IMR-90 (cell line): ENCODE data around the gene RHBDL1. TPM values are rescaled to one million over a fixed set of nuclear protein-coding genes. Genes with fewer than 3 reads are reported as not detected.

Experiments used
- ATAC-seq: fragments of 200-7000 bp; cut with Tn5 transposase; 2 replicates; pipeline ENCODE4 v1.9.1; 2020; ENCODE audit warnings: low read depth, mild to moderate bottlenecking, moderate library complexity
- BruUV-seq: library from RNA; stranded (reverse); fragments of 400-500 nt; replicated peaks from 2 replicates; lab custom pipeline; 2021; lab: Mats Ljungman, UMichigan
- CTCF ChIA-PET: fragments of 300-600 bp; formaldehyde crosslinking; extraction: SDS; loops from one replicate; lab custom pipeline; 2021; ENCODE audit warnings: antibody characterized with exemption; lab: Yijun Ruan, JAX
- POLR2A ChIA-PET: fragments of 300-600 bp; sonication (Branson Sonifier 250); formaldehyde crosslinking; loops from one replicate; lab custom pipeline; 2022; ENCODE audit warnings: antibody characterized with exemption; ENCODE audit not compliant: unreplicated experiment; lab: Charles Lee
- DNase-seq: peaks from one replicate; pipeline ENCODE4 v3.0.0; 2013
- H2AFZ ChIP-seq: replicated peaks from 2 replicates; pipeline ENCODE3; 2013; ENCODE audit warnings: low read length, mild to moderate bottlenecking; ENCODE audit not compliant: poor library complexity
- H2AK5ac ChIP-seq: 2 replicates; pipeline ENCODE4 v1.6.1; 2013; ENCODE audit warnings: low read depth, low read length, inconsistent platforms
- H2AK9ac ChIP-seq: replicated peaks from 2 replicates; pipeline ENCODE3; 2013; ENCODE audit warnings: mild to moderate bottlenecking, low read depth, low read length, moderate library complexity; ENCODE audit not compliant: poor library complexity
- H2BK120ac ChIP-seq: 2 replicates; pipeline ENCODE4 v1.6.1; 2013; ENCODE audit warnings: low read depth, low read length, inconsistent platforms
- H2BK15ac ChIP-seq: 3 replicates; pipeline ENCODE4 v1.6.1; 2013; ENCODE audit warnings: low read depth, low read length, inconsistent platforms
- H2BK20ac ChIP-seq: 2 replicates; pipeline ENCODE4 v1.6.1; 2013; ENCODE audit warnings: low read depth, mild to moderate bottlenecking, inconsistent platforms, low read length, moderate library complexity
- H2BK5ac ChIP-seq: 2 replicates; pipeline ENCODE4 v1.6.1; 2013; ENCODE audit warnings: mild to moderate bottlenecking, low read depth, low read length, inconsistent platforms; ENCODE audit not compliant: poor library complexity, severe bottlenecking
- H3K14ac ChIP-seq: replicated peaks from 2 replicates; pipeline ENCODE4 v1.6.1; 2013; ENCODE audit warnings: low read depth, low read length, inconsistent platforms
- H3K18ac ChIP-seq: 2 replicates; pipeline ENCODE4 v1.6.1; 2013; ENCODE audit warnings: low read depth, low read length, control low read depth
- H3K23ac ChIP-seq: 2 replicates; pipeline ENCODE4 v1.6.1; 2013; ENCODE audit warnings: low read depth, low read length, inconsistent platforms
- H3K27ac ChIP-seq: 2 replicates; pipeline ENCODE4 v1.5.1; 2013; ENCODE audit warnings: mild to moderate bottlenecking, control low read depth, low read length; ENCODE audit not compliant: insufficient read depth
- H3K27me3 ChIP-seq: 2 replicates; pipeline ENCODE4 v1.6.1; 2013; ENCODE audit warnings: low read length; ENCODE audit not compliant: control insufficient read depth, insufficient read depth
- H3K36me3 ChIP-seq: 2 replicates; pipeline ENCODE4 v1.6.1; 2013; ENCODE audit warnings: low read length, mixed read lengths; ENCODE audit not compliant: control insufficient read depth, insufficient read depth
- H3K4ac ChIP-seq: 2 replicates; pipeline ENCODE4 v1.6.1; 2013; ENCODE audit warnings: low read depth, low read length, inconsistent platforms
- H3K4me1 ChIP-seq: 2 replicates; pipeline ENCODE4 v1.6.1; 2013; ENCODE audit warnings: low read length, mixed read lengths; ENCODE audit not compliant: control insufficient read depth, insufficient read depth
- H3K4me2 ChIP-seq: 2 replicates; pipeline ENCODE4 v1.6.1; 2013; ENCODE audit warnings: low read depth, mild to moderate bottlenecking, control low read depth, low read length, moderate library complexity
- H3K4me3 ChIP-seq: 2 replicates; pipeline ENCODE4 v1.5.1; 2013; ENCODE audit warnings: low read depth, mild to moderate bottlenecking, control low read depth, low read length, moderate library complexity; ENCODE audit not compliant: insufficient read depth
- H3K56ac ChIP-seq: 2 replicates; pipeline ENCODE4 v1.6.1; 2013; ENCODE audit warnings: low read length, inconsistent platforms; ENCODE audit not compliant: insufficient read depth; ENCODE audit errors: extremely low read depth
- H3K79me1 ChIP-seq, 2 experiments: 2 replicates each; pipeline ENCODE4 v1.6.1; 2013; ENCODE audit warnings: low read length in 2 of 2, inconsistent platforms in 1 of 2, low read depth in 1 of 2
- H3K9ac ChIP-seq: 2 replicates; pipeline ENCODE4 v1.6.1; 2013; ENCODE audit warnings: low read depth, low read length, control low read depth
- H3K9me1 ChIP-seq: 2 replicates; pipeline ENCODE4 v1.6.1; 2013; ENCODE audit warnings: low read length, inconsistent platforms; ENCODE audit not compliant: insufficient read depth
- H3K9me3 ChIP-seq: 2 replicates; pipeline ENCODE4 v1.6.1; 2013; ENCODE audit warnings: low read length; ENCODE audit not compliant: control insufficient read depth, insufficient read depth
- H4K20me1 ChIP-seq: 2 replicates; pipeline ENCODE4 v1.6.1; 2013; ENCODE audit warnings: low read length, inconsistent platforms; ENCODE audit not compliant: insufficient read depth
- H4K5ac ChIP-seq: 2 replicates; pipeline ENCODE4 v1.6.1; 2013; ENCODE audit warnings: mild to moderate bottlenecking, low read depth, low read length, control low read depth
- H4K8ac ChIP-seq, 2 experiments: 2 replicates each; pipeline ENCODE4 v1.6.1; 2013; ENCODE audit warnings: low read depth in 2 of 2, low read length in 2 of 2, control low read depth in 1 of 2, inconsistent platforms in 1 of 2
- H4K91ac ChIP-seq: 2 replicates; pipeline ENCODE4 v1.6.1; 2013; ENCODE audit warnings: low read depth, low read length, inconsistent platforms; ENCODE audit not compliant: insufficient read depth
- CHD1 ChIP-seq: IDR thresholded peaks from 2 replicates; pipeline ENCODE4 v1.6.1; 2012; ENCODE audit warnings: low read depth, low read length, improper control_type of control experiment
- NFE2L2 ChIP-seq: fragments of 150-350 bp; IDR thresholded peaks from 2 replicates; pipeline ENCODE4 v1.6.1; 2016; ENCODE audit warnings: low read depth, mild to moderate bottlenecking, low read length
- POLR2A ChIP-seq: IDR thresholded peaks from 2 replicates; pipeline ENCODE4 v1.6.1; 2012; ENCODE audit warnings: mild to moderate bottlenecking, low read depth, low read length
- RAD21 ChIP-seq: IDR thresholded peaks from 2 replicates; pipeline ENCODE4 v1.6.1; 2012; ENCODE audit warnings: low read length, improper control_type of control experiment
- SMC3 ChIP-seq: fragments of 150-350 bp; IDR thresholded peaks from 2 replicates; pipeline ENCODE4 v1.6.1; 2016; ENCODE audit warnings: low read depth, mild to moderate bottlenecking, antibody characterized with exemption, low read length, moderate library complexity
- WGBS, 2 experiments: methylation state at CpG; one replicate each; pipeline versions ENCODE4 v1.1.5 to v1.1.7; 2013; ENCODE audit warnings: missing lambda C conversion rate in 2 of 2; ENCODE audit not compliant: insufficient read length in 1 of 2; ENCODE audit errors: extremely low coverage in 2 of 2; 5-methylcytosine and 5-hydroxymethylcytosine counted together
- dilution Hi-C: fragments of 300-500 bp; cut with HindIII; formaldehyde crosslinking; loops from one replicate; pipeline ENCODE4 v1.14.3; 2018; ENCODE audit warnings: low sequenced_read_pairs; ENCODE audit not compliant: unreplicated experiment
- in situ Hi-C: fragments of 300-500 bp; cut with MboI; formaldehyde crosslinking; loops from 3 replicates; pipeline ENCODE4 v1.14.3; 2019; ENCODE audit warnings: low sequenced_read_pairs, inconsistent platforms, mixed read lengths
- intact Hi-C: fragments of 100-400 bp; cut with micrococcal nuclease; formaldehyde crosslinking; loops from 2 replicates; pipeline ENCODE4 v1.10.0; 2022
- polyA plus RNA-seq, 3 experiments: library from polyadenylated mRNA; depleted of rRNA; stranded (reverse); fragments of >200 nt; gene quantifications; 2 replicates each; pipeline ENCODE4 v1.2.3, GENCODE V29; 2012; ENCODE audit warnings: low replicate concordance in 1 of 3
- total RNA-seq: library from RNA; depleted of rRNA; stranded (reverse); fragments of >200 nt; gene quantifications from 2 replicates; pipeline ENCODE4 v1.2.3, GENCODE V29; 2012

Gene RHBDL1
- total and polyA plus RNA-seq, 2 of the 4 experiments (the other 2 are of a cell fraction) = 0.72 to 4.1 TPM

DNA sequence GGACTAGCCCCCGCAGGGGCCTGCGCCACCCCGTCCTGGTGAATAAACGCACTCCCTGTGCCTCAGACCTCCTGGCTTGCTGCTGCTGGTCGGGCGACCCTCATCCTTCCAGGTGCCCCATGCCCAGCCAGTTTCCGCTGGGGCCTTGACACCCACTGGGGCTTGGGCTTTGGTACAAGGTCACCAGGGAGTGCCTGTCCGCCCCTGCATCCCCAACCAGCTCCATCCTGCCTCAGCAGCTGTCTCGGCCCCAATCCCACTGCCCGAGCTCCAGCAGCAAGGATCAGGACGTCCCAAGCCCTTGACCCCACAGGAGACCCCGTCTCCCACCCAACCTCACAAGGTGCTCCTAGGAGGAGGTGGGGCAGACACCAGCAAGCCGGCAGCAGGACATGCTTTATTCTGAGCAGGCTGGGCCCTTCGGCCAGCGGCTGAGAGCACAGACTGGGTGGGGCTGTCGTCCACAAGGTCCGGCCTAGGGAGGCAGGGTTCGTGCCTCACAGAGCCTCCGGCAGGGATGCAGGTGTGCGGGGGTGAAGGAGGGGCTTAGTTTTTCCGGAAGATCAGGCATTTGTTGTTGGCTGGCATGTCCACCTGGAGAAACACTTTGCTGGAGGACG, 41.3 kb upstream of the RHBDL1 start:
- Histone ChIP-seq H3K23ac (no peak overlapping the region), H3K56ac (no peak overlapping the region), H2AK9ac (peak overlapping the region; percentile 50), H3K9ac (no peak overlapping the region), H2BK5ac (no peak overlapping the region), H3K18ac (no peak overlapping the region), H3K27ac (no peak overlapping the region), H3K14ac (no peak overlapping the region), H3K4ac (no peak overlapping the region), H2AK5ac (no peak overlapping the region), H4K8ac (no peak overlapping the region), H3K4me2 (no peak overlapping the region), H3K36me3 (peaks cover 12% of the 10 kb centered on the region; the same call in 1 of the 2 replicates), H3K9me3 (no peaks in the 10 kb centered on the region), H3K79me1 (peaks cover 0 to 17% of the 10 kb centered on the region in 2 experiments; a peak in 2 of 4 replicates), H3K4me3 (no peak overlapping the region), H3K27me3 (no peaks in the 10 kb centered on the region), H2BK120ac (no peak overlapping the region), H2BK15ac (no peak overlapping the region), H3K4me1 (peaks cover 25% of the 10 kb centered on the region), H4K5ac (no peak overlapping the region), H3K9me1 (peaks cover 8% of the 10 kb centered on the region; the same call in 1 of the 2 replicates), H4K91ac (no peak overlapping the region), H2BK20ac (no peak overlapping the region), H2AFZ (peak overlapping the region; percentile 5), H4K20me1 (peaks cover 4% of the 10 kb centered on the region)
- in situ Hi-C loops (no loop called here), dilution Hi-C loops (no loop called here), intact Hi-C loops (no loop called here)
- ATAC-seq (no peak), DNase-seq (no peak)
- POLR2A ChIA-PET = no interaction called here
- TF ChIP-seq CHD1 (no peak), RAD21 (no peak), POLR2A (no peak), NFE2L2 (no peak), SMC3 (no peak)
- CTCF ChIA-PET = no interaction called here
- no TSS peak for BruUV-seq
- 97% methylated on average over 6 of the region's 22 CpGs; no CpG with 5 or more reads in 1 of the 2 experiments for WGBS, 2 experiments
